OCI-LY7 (cell line): ENCODE results near the gene KCNN3.
"Not testable (repeated sequence)": the region's sequence is repeated elsewhere in the genome, so short reads cannot be mapped to it uniquely, and the experiment has no call there.

ENCODE experiments used
- EZH2phosphoT487 ChIP-seq: fragments of 200-600 bp; sonication (generic); IDR thresholded peaks from 2 replicates; pipeline ENCODE4 v1.6.1; 2018; ENCODE audit warnings: low read depth, borderline replicate concordance, mild to moderate bottlenecking, mixed run types, antibody characterized with exemption, low read length, moderate library complexity, mixed read lengths
- TF ChIP-seq, protein P1 (sequence below): fragments of 200-600 bp; sonication (generic); conservative IDR thresholded peaks from 2 replicates; pipeline ENCODE4 v1.5.1; 2014; ENCODE audit warnings: mild to moderate bottlenecking, antibody characterized with exemption, low read length, moderate library complexity, mixed read lengths

DNA sequence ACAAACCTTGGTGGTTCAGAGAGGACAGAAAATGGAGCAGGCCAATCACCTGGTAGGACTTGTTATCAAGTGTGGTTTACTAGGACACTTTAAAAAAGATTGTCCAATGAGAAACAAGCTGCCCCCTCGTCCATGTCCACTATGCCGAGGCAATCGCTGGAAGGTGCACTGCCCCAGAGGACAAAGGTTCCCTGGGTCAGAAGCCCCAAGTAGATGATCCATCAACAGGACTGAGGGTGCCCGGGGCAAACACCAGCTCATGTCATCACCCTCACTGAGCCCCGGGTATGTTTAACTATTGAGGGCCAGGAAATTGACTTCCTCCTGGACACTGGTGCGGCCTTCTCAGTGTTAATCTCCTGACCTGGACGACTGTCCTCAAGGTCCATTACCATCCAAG lies 195.6 kb downstream of the KCNN3 start:
- TF ChIP-seq, protein P1, sequence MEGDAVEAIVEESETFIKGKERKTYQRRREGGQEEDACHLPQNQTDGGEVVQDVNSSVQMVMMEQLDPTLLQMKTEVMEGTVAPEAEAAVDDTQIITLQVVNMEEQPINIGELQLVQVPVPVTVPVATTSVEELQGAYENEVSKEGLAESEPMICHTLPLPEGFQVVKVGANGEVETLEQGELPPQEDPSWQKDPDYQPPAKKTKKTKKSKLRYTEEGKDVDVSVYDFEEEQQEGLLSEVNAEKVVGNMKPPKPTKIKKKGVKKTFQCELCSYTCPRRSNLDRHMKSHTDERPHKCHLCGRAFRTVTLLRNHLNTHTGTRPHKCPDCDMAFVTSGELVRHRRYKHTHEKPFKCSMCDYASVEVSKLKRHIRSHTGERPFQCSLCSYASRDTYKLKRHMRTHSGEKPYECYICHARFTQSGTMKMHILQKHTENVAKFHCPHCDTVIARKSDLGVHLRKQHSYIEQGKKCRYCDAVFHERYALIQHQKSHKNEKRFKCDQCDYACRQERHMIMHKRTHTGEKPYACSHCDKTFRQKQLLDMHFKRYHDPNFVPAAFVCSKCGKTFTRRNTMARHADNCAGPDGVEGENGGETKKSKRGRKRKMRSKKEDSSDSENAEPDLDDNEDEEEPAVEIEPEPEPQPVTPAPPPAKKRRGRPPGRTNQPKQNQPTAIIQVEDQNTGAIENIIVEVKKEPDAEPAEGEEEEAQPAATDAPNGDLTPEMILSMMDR: not testable (repeated sequence)
- TF ChIP-seq EZH2phosphoT487: not testable (repeated sequence)
